Tibial nerve (tissue), 3 donors: ENCODE data around the gene SNX13.

ENCODE experiments used
- POLR2A ChIP-seq, 2 donors: fragments of 450-650 bp; IDR thresholded peaks; one replicate each; pipeline ENCODE4 v1.6.1; 2017; ENCODE audit warnings: antibody characterized with exemption in 2 of 2, mild to moderate bottlenecking in 2 of 2, moderate library complexity in 2 of 2
- TF ChIP-seq, protein P1 (sequence below), 5 experiments: fragments of 200-600 bp in 3 of 5; fragments of 450-650 bp in 2 of 5; sonication (generic) in 3 of 5; IDR thresholded peaks; one replicate each; pipeline ENCODE4 v1.5.1; 2016 to 2019; ENCODE audit warnings: antibody characterized with exemption in 5 of 5, mild to moderate bottlenecking in 3 of 5, moderate library complexity in 2 of 5

DNA sequence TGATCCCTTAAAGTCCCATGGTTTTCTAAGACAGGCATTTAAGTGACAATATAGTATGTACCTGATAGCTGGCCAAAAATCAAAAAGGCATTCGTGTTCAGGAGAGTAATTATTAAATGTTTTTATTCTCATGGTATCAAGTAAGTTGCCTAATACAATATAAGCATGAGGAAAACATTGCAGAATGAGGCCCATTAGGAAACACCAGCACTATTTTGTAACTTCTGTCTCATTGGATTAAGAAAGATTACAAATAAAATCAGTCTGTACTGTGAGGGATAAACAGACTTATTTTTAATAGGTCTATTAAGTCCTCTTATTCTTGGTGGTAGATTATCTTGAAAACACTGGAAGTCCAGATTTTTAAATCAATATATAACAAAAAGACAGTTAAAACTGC is 110.1 kb downstream of the SNX13 start:
- TF ChIP-seq, protein P1, sequence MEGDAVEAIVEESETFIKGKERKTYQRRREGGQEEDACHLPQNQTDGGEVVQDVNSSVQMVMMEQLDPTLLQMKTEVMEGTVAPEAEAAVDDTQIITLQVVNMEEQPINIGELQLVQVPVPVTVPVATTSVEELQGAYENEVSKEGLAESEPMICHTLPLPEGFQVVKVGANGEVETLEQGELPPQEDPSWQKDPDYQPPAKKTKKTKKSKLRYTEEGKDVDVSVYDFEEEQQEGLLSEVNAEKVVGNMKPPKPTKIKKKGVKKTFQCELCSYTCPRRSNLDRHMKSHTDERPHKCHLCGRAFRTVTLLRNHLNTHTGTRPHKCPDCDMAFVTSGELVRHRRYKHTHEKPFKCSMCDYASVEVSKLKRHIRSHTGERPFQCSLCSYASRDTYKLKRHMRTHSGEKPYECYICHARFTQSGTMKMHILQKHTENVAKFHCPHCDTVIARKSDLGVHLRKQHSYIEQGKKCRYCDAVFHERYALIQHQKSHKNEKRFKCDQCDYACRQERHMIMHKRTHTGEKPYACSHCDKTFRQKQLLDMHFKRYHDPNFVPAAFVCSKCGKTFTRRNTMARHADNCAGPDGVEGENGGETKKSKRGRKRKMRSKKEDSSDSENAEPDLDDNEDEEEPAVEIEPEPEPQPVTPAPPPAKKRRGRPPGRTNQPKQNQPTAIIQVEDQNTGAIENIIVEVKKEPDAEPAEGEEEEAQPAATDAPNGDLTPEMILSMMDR (IDR thresholded peaks at IDR 0.05), result no peak
- TF ChIP-seq POLR2A (IDR thresholded peaks at IDR 0.05), result no peak
